Osteoblast (primary cell): ENCODE results near the gene RBM19. TPM values are rescaled to one million over a fixed set of nuclear protein-coding genes. Genes with fewer than 3 reads are reported as not detected.

Source experiments
- DNase-seq: peaks from one replicate; pipeline ENCODE4 v3.0.0; 2011; ENCODE audit warnings: low spot score, mixed read lengths; ENCODE audit not compliant: insufficient read length; ENCODE audit errors: missing footprints
- H2AFZ ChIP-seq: 2 replicates; pipeline ENCODE4 v1.6.0; 2011; ENCODE audit warnings: mild to moderate bottlenecking, low read length
- H3K27ac ChIP-seq: 2 replicates; pipeline ENCODE4 v1.5.1; 2011; ENCODE audit warnings: mild to moderate bottlenecking, low read depth, low read length, moderate library complexity
- H3K27me3 ChIP-seq: 2 replicates; pipeline ENCODE4 v1.6.0; 2012; ENCODE audit warnings: mild to moderate bottlenecking, control low read depth, inconsistent platforms, low read length, moderate library complexity; ENCODE audit not compliant: insufficient read depth
- H3K36me3 ChIP-seq: 2 replicates; pipeline ENCODE4 v1.5.1; 2011; ENCODE audit warnings: mild to moderate bottlenecking, low read length, control low read depth, moderate library complexity; ENCODE audit not compliant: insufficient read depth
- H3K4me1 ChIP-seq: 2 replicates; pipeline ENCODE4 v1.5.1; 2011; ENCODE audit warnings: mild to moderate bottlenecking, low read length, control low read depth, moderate library complexity; ENCODE audit not compliant: insufficient read depth
- H3K4me2 ChIP-seq: 2 replicates; pipeline ENCODE4 v1.6.0; 2011; ENCODE audit warnings: mild to moderate bottlenecking, low read length; ENCODE audit not compliant: insufficient read depth
- H3K4me3 ChIP-seq: fragments of 200-600 bp; sonication (generic); 3 replicates; pipeline ENCODE4 v1.5.1; 2012; ENCODE audit warnings: mild to moderate bottlenecking, low read length, inconsistent platforms; ENCODE audit not compliant: insufficient read depth
- H3K79me2 ChIP-seq: 2 replicates; pipeline ENCODE4 v1.6.0; 2012; ENCODE audit warnings: mild to moderate bottlenecking, low read length, control low read depth, inconsistent platforms; ENCODE audit not compliant: insufficient read depth
- H3K9me3 ChIP-seq: 2 replicates; pipeline ENCODE4 v1.5.1; 2011; ENCODE audit warnings: low read depth, low read length, control low read depth
- H4K20me1 ChIP-seq: 2 replicates; pipeline ENCODE4 v1.6.0; 2012; ENCODE audit warnings: mild to moderate bottlenecking, low read length, control low read depth; ENCODE audit not compliant: insufficient read depth
- total RNA-seq: library from RNA; depleted of rRNA; stranded (reverse); fragments of >200 nt; gene quantifications from 2 replicates; pipeline ENCODE4 v1.2.3, GENCODE V29; 2012
- TF ChIP-seq, protein P1 (sequence below): IDR thresholded peaks from 2 replicates; pipeline ENCODE4 v1.5.1; 2011; ENCODE audit warnings: mild to moderate bottlenecking, low read depth, low read length, moderate library complexity; ENCODE audit errors: extremely low read depth

RBM19 gene, protein sequence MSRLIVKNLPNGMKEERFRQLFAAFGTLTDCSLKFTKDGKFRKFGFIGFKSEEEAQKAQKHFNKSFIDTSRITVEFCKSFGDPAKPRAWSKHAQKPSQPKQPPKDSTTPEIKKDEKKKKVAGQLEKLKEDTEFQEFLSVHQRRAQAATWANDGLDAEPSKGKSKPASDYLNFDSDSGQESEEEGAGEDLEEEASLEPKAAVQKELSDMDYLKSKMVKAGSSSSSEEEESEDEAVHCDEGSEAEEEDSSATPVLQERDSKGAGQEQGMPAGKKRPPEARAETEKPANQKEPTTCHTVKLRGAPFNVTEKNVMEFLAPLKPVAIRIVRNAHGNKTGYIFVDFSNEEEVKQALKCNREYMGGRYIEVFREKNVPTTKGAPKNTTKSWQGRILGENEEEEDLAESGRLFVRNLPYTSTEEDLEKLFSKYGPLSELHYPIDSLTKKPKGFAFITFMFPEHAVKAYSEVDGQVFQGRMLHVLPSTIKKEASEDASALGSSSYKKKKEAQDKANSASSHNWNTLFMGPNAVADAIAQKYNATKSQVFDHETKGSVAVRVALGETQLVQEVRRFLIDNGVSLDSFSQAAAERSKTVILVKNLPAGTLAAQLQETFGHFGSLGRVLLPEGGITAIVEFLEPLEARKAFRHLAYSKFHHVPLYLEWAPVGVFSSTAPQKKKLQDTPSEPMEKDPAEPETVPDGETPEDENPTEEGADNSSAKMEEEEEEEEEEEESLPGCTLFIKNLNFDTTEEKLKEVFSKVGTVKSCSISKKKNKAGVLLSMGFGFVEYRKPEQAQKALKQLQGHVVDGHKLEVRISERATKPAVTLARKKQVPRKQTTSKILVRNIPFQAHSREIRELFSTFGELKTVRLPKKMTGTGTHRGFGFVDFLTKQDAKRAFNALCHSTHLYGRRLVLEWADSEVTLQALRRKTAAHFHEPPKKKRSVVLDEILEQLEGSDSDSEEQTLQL
- 21.2 and 27.5 TPM in 2 replicates for total RNA-seq

GRCh38 chr12:113965951-113966797 lies at the start of gene RBM19:
TSS of gene RBM19 (minus strand) at chr12:113966325. CDS start at chr12:113966227, 98 bp downstream.
- H3K4me1 ChIP-seq, result peaks cover 11% of the 10 kb centered on the region
- H3K36me3 ChIP-seq, result peaks cover 10% of the 10 kb centered on the region
- peak within 1 kb of the TSS; percentile 99 for H3K4me2 ChIP-seq
- peak within 1 kb of the TSS; percentile 85 for H3K4me3 ChIP-seq
- no peaks in the 10 kb centered on the region for H3K9me3 ChIP-seq
- peak within 1 kb of the TSS; percentile 71 for H3K27ac ChIP-seq
- H3K27me3 ChIP-seq, result peaks cover 4% of the 10 kb centered on the region
- peaks cover 34% of the 10 kb centered on the region for H3K79me2 ChIP-seq
- peak within 1 kb of the TSS; percentile 99 for H2AFZ ChIP-seq
- peak; percentile 97 for DNase-seq
- TF ChIP-seq, protein P1, sequence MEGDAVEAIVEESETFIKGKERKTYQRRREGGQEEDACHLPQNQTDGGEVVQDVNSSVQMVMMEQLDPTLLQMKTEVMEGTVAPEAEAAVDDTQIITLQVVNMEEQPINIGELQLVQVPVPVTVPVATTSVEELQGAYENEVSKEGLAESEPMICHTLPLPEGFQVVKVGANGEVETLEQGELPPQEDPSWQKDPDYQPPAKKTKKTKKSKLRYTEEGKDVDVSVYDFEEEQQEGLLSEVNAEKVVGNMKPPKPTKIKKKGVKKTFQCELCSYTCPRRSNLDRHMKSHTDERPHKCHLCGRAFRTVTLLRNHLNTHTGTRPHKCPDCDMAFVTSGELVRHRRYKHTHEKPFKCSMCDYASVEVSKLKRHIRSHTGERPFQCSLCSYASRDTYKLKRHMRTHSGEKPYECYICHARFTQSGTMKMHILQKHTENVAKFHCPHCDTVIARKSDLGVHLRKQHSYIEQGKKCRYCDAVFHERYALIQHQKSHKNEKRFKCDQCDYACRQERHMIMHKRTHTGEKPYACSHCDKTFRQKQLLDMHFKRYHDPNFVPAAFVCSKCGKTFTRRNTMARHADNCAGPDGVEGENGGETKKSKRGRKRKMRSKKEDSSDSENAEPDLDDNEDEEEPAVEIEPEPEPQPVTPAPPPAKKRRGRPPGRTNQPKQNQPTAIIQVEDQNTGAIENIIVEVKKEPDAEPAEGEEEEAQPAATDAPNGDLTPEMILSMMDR, result peak; percentile 93
- H4K20me1 ChIP-seq, result no peaks in the 10 kb centered on the region

DNA sequence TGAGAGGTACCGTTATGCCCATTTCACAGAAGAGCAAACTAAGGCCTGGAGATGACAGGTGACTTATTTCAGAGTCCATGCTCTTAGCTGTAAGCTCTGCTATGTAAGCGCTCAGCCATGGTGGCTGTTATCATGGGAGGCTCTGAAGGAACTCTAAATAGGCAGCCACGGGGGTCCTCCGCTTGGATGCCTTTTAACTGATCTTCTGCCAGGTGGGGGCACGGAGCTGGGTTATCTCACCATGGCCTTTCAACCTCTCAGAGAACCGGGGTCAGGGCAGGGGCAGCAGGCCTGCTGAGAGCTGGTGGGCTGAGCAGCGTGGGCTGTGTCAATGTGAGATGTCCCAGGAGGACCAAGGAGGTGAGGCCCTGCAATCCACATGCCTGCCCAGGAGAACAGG lies 49.7 kb upstream of the RBM19 start:
- H3K27me3 ChIP-seq, result no peaks in the 10 kb centered on the region
- no peaks in the 10 kb centered on the region for H3K79me2 ChIP-seq
- H3K9me3 ChIP-seq, result no peaks in the 10 kb centered on the region
- no peak overlapping the region for H3K27ac ChIP-seq
- no peaks in the 10 kb centered on the region for H4K20me1 ChIP-seq
- no peak for DNase-seq
- H3K4me1 ChIP-seq, result no peaks in the 10 kb centered on the region
- no peak overlapping the region for H2AFZ ChIP-seq
- H3K4me2 ChIP-seq, result no peak overlapping the region
- no peaks in the 10 kb centered on the region for H3K36me3 ChIP-seq
- TF ChIP-seq, protein P1, result no peak
- H3K4me3 ChIP-seq, result no peak overlapping the region

DNA sequence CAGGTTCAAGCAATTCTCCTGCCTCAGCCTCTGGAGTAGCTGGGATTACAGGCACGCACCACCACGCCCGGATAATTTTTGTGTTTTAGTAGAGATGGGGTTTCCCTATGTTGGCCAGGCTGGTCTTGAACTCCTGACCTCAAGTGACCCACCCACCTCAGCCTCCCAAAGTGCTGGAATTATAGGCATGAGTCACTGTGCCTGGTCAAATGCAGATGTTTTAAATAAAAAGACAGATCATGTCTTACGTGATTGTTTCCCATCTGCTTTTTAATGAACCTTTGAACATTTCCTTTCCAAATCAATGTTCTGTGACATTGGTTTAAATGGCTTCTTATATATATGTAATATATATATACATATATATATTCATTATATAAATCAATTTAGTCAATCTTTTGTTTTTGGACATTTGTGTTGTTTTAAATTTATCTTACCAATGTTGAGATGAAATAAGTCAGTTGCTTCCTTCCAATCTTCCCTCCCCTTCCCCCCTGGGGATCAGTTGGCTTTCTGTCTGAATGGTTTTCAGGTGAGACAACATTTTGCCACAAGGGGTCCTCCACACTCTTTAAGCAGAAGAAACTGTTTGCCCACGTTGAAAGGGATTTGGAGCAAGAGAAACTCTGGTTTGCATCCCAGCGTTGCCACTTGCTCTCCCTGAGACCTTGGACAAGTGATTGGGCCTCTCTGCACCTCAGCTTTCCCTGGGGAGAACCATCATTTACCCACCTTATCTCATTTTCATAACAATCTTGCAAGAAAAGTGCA lies 47.6 kb upstream of the RBM19 start:
- Histone ChIP-seq H2AFZ (no peak overlapping the region), H3K4me3 (no peak overlapping the region), H3K79me2 (no peaks in the 10 kb centered on the region), H3K36me3 (no peaks in the 10 kb centered on the region), H3K4me1 (no peaks in the 10 kb centered on the region), H3K27ac (no peak overlapping the region), H3K9me3 (no peaks in the 10 kb centered on the region), H4K20me1 (no peaks in the 10 kb centered on the region), H3K27me3 (no peaks in the 10 kb centered on the region), H3K4me2 (no peak overlapping the region)
- DNase-seq, result no peak
- TF ChIP-seq, protein P1, result no peak
